ENCODE data around the gene ZNF682. TPM values are rescaled to one million over a fixed set of nuclear protein-coding genes. Genes with fewer than 3 reads are reported as not detected.
"Not testable (repeated sequence)": the region's sequence is repeated elsewhere in the genome, so short reads cannot be mapped to it uniquely, and the experiment has no call there.

ZNF682 gene
- total and polyA plus RNA-seq, 2 of the 4 experiments (the other 2 are of a cell fraction), result 1.7 to 4.8 TPM

- POLR2A ChIA-PET (ENCODE audit: unreplicated experiment); H3K4ac ChIP-seq (ENCODE audit: low read depth, low read length); H3K56ac ChIP-seq (ENCODE audit: extremely low read depth, insufficient read depth, low read length); ATAC-seq (ENCODE audit: low read depth); intact Hi-C loops (cut with micrococcal nuclease); H3K14ac ChIP-seq (replicated peaks; ENCODE audit: low read depth, low read length); H2AFZ ChIP-seq (replicated peaks; ENCODE audit: low read length, poor library complexity); H2AK5ac ChIP-seq (ENCODE audit: low read depth, low read length); H3K4me2 ChIP-seq (ENCODE audit: low read depth, low read length); H2BK120ac ChIP-seq (ENCODE audit: low read depth, low read length); H3K36me3 ChIP-seq (ENCODE audit: control insufficient read depth, insufficient read depth, low read length); DNase-seq; H3K4me3 ChIP-seq (ENCODE audit: insufficient read depth, low read depth, low read length); H3K23ac ChIP-seq (ENCODE audit: low read depth, low read length); H4K5ac ChIP-seq (ENCODE audit: low read depth, low read length); H3K79me1 ChIP-seq (ENCODE audit: low read depth in 1 of 2, low read length in 2 of 2); in situ Hi-C loops (cut with MboI; ENCODE audit: low sequenced_read_pairs); BruUV-seq (replicated peaks); H3K9me3 ChIP-seq (ENCODE audit: control insufficient read depth, insufficient read depth, low read length); dilution Hi-C loops (cut with HindIII; ENCODE audit: low sequenced_read_pairs, unreplicated experiment); H2BK5ac ChIP-seq (ENCODE audit: low read depth, low read length, poor library complexity, severe bottlenecking); H4K20me1 ChIP-seq (ENCODE audit: insufficient read depth, low read length); H3K9me1 ChIP-seq (ENCODE audit: insufficient read depth, low read length); H2BK20ac ChIP-seq (ENCODE audit: low read depth, low read length); H4K91ac ChIP-seq (ENCODE audit: insufficient read depth, low read depth, low read length); H3K27ac ChIP-seq (ENCODE audit: insufficient read depth, low read length); H2BK15ac ChIP-seq (ENCODE audit: low read depth, low read length); H2AK9ac ChIP-seq (replicated peaks; ENCODE audit: low read depth, low read length, poor library complexity); H3K27me3 ChIP-seq (ENCODE audit: control insufficient read depth, insufficient read depth, low read length); H4K8ac ChIP-seq (ENCODE audit: low read depth in 2 of 2, low read length in 2 of 2); H3K4me1 ChIP-seq (ENCODE audit: control insufficient read depth, insufficient read depth, low read length); H3K18ac ChIP-seq (ENCODE audit: low read depth, low read length); H3K9ac ChIP-seq (ENCODE audit: low read depth, low read length): not testable (repeated sequence)
- 41% methylated on average over 7 of the region's 7 CpGs; no CpG with 5 or more reads in 1 of the 2 experiments for WGBS, 2 experiments (ENCODE audit: extremely low coverage in 2 of 2, insufficient read length in 1 of 2)
- CTCF ChIA-PET, result interaction anchor here (0.7 kb wide), 1 partner anchor 34 kb away, joined by 3 read pairs; no protein-coding TSS in a partner anchor
Measured at GRCh38 chr19:20068559-20068958, 29.3 kb upstream of the ZNF682 start.
